Activated naive CD4-positive, alpha-beta T cell treated with anti-CD3 and anti-CD28 coated beads, Interleukin-2, amount 10 ng/mL, durations not matched to agents 7 days and 5 days (primary cell): Measurements from ENCODE around the gene CTDP1.

Experiments used
- CTCF ChIA-PET: fragments of 350-600 bp; sonication (Branson Sonifier 250); formaldehyde crosslinking; loops from one replicate; lab custom pipeline; 2021; ENCODE audit warnings: antibody characterized with exemption; lab: Charles Lee
- DNase-seq: peaks from one replicate; pipeline ENCODE4 v3.0.0-alpha.2; 2020
- H3K27ac Mint-ChIP-seq: one replicate; pipeline ENCODE4 v1.8.0; 2021; ENCODE audit warnings: mild to moderate bottlenecking, moderate library complexity, mixed read lengths
- H3K27me3 Mint-ChIP-seq: one replicate; pipeline ENCODE4 v1.8.0; 2021; ENCODE audit warnings: mild to moderate bottlenecking, mixed read lengths
- H3K36me3 Mint-ChIP-seq: one replicate; pipeline ENCODE4 v1.8.0; 2021; ENCODE audit warnings: mixed read lengths
- H3K4me1 Mint-ChIP-seq: one replicate; pipeline ENCODE4 v1.8.0; 2021; ENCODE audit warnings: mixed read lengths
- H3K4me3 Mint-ChIP-seq: one replicate; pipeline ENCODE4 v1.8.0; 2021; ENCODE audit warnings: mild to moderate bottlenecking, moderate library complexity, mixed read lengths
- H3K9me3 Mint-ChIP-seq: one replicate; pipeline ENCODE4 v1.8.0; 2021; ENCODE audit warnings: mixed read lengths

CTDP1 gene

GRCh38 chr18:79797518-79798345, 118.1 kb downstream of the CTDP1 start, which contains the start of gene KCNG2:
Gene KCNG2 (plus strand): TSS chr18:79797938. CDS start chr18:79863668, 65,730 bp downstream.
- peak; percentile 40 for DNase-seq
- H3K4me3 Mint-ChIP-seq, result peak within 1 kb of the TSS; percentile 19
- peaks cover 76% of the 10 kb centered on the region for H3K27me3 Mint-ChIP-seq
- no peak within 1 kb of the TSS for H3K27ac Mint-ChIP-seq
- H3K36me3 Mint-ChIP-seq, result peaks cover 2% of the 10 kb centered on the region
- peaks cover 11% of the 10 kb centered on the region for H3K4me1 Mint-ChIP-seq
- CTCF ChIA-PET, result interaction anchor here (0.6 kb wide), 1 partner anchor 190 kb away, joined by 3 read pairs; no protein-coding TSS in a partner anchor
- no peaks in the 10 kb centered on the region for H3K9me3 Mint-ChIP-seq

- DNase-seq, result no peak
- Mint-ChIP-seq H3K36me3 (peaks cover 2% of the 10 kb centered on the region), H3K4me3 (no peak overlapping the region), H3K27me3 (peaks cover 76% of the 10 kb centered on the region), H3K4me1 (peaks cover 11% of the 10 kb centered on the region), H3K27ac (no peak overlapping the region), H3K9me3 (no peaks in the 10 kb centered on the region)
- CTCF ChIA-PET, result interaction anchor here (0.6 kb wide), 1 partner anchor 189 kb away, joined by 3 read pairs; no protein-coding TSS in a partner anchor
Observed at GRCh38 chr18:79798346-79798998, 118.9 kb downstream of the CTDP1 start.

GRCh38 chr18:79798999-79799370, 119.4 kb downstream of the CTDP1 start:
- H3K4me1 Mint-ChIP-seq, result peaks cover 11% of the 10 kb centered on the region
- no peak overlapping the region for H3K4me3 Mint-ChIP-seq
- CTCF ChIA-PET, result no interaction called here
- no peaks in the 10 kb centered on the region for H3K9me3 Mint-ChIP-seq
- H3K27ac Mint-ChIP-seq, result no peak overlapping the region
- no peak for DNase-seq
- H3K36me3 Mint-ChIP-seq, result peaks cover 2% of the 10 kb centered on the region
- peaks cover 81% of the 10 kb centered on the region for H3K27me3 Mint-ChIP-seq

- CTCF ChIA-PET, result no interaction called here
- DNase-seq, result no peak
Observed at GRCh38 chr18:79799619-79800370, 120.2 kb downstream of the CTDP1 start.

GRCh38 chr18:79800371-79801180, 121.0 kb downstream of the CTDP1 start:
- no peak for DNase-seq
- Mint-ChIP-seq H3K27ac (no peak overlapping the region), H3K27me3 (peaks cover 69% of the 10 kb centered on the region), H3K4me1 (peaks cover 16% of the 10 kb centered on the region), H3K36me3 (peaks cover 2% of the 10 kb centered on the region), H3K9me3 (no peaks in the 10 kb centered on the region), H3K4me3 (no peak overlapping the region)
- CTCF ChIA-PET, result no interaction called here

More at GRCh38 chr18:79799619-79800370, 120.2 kb downstream of the CTDP1 start:
- Mint-ChIP-seq H3K4me1 (peaks cover 11% of the 10 kb centered on the region), H3K27me3 (peaks cover 76% of the 10 kb centered on the region), H3K27ac (no peak overlapping the region), H3K36me3 (peaks cover 2% of the 10 kb centered on the region), H3K9me3 (no peaks in the 10 kb centered on the region), H3K4me3 (no peak overlapping the region)

GRCh38 chr18:79801217-79801616, 121.6 kb downstream of the CTDP1 start:
- CTCF ChIA-PET, result no interaction called here
- Mint-ChIP-seq H3K27ac (no peak overlapping the region), H3K36me3 (peaks cover 2% of the 10 kb centered on the region), H3K27me3 (peaks cover 63% of the 10 kb centered on the region), H3K4me3 (no peak overlapping the region), H3K9me3 (no peaks in the 10 kb centered on the region), H3K4me1 (peaks cover 17% of the 10 kb centered on the region)
- DNase-seq, result no peak

- CTCF ChIA-PET, result no interaction called here
- no peak overlapping the region for H3K4me3 Mint-ChIP-seq
- peaks cover 2% of the 10 kb centered on the region for H3K36me3 Mint-ChIP-seq
- no peak overlapping the region for H3K27ac Mint-ChIP-seq
- H3K4me1 Mint-ChIP-seq, result peaks cover 17% of the 10 kb centered on the region
- no peak for DNase-seq
- H3K9me3 Mint-ChIP-seq, result no peaks in the 10 kb centered on the region
- H3K27me3 Mint-ChIP-seq, result peaks cover 58% of the 10 kb centered on the region
Observed at GRCh38 chr18:79801641-79802040, 122.0 kb downstream of the CTDP1 start.

- Mint-ChIP-seq H3K4me3 (no peak overlapping the region), H3K27ac (no peak overlapping the region), H3K9me3 (no peaks in the 10 kb centered on the region), H3K4me1 (peaks cover 15% of the 10 kb centered on the region), H3K36me3 (peaks cover 1% of the 10 kb centered on the region), H3K27me3 (peaks cover 54% of the 10 kb centered on the region)
- DNase-seq, result no peak
- CTCF ChIA-PET, result no interaction called here
Observed at GRCh38 chr18:79802298-79802697, 122.7 kb downstream of the CTDP1 start.

- H3K4me3 Mint-ChIP-seq, result no peak overlapping the region
- no peak overlapping the region for H3K27ac Mint-ChIP-seq
- CTCF ChIA-PET, result no interaction called here
- DNase-seq, result no peak
- H3K27me3 Mint-ChIP-seq, result peaks cover 48% of the 10 kb centered on the region
- H3K9me3 Mint-ChIP-seq, result no peaks in the 10 kb centered on the region
- H3K4me1 Mint-ChIP-seq, result peaks cover 13% of the 10 kb centered on the region
- no peaks in the 10 kb centered on the region for H3K36me3 Mint-ChIP-seq
Observed at GRCh38 chr18:79803611-79804051, 124.0 kb downstream of the CTDP1 start.
